Gastrocnemius medialis (tissue), 4 donors: ENCODE results near the gene TRIM25. TPM values are rescaled to one million over a fixed set of nuclear protein-coding genes. Genes with fewer than 3 reads are reported as not detected.

ENCODE experiments used
- ATAC-seq, 2 donors: fragments of 150-250 bp; one replicate each; pipeline ENCODE4 v1.9.1; 2016
- DNase-seq, 2 donors: peaks; one replicate each; pipeline ENCODE4 v3.0.0-alpha.2; 2019
- H3K27ac ChIP-seq, 4 donors: fragments of 200-600 bp; sonication (generic); 1 replicate in 1 of 4; 2 replicates in 3 of 4; pipeline ENCODE4 v1.5.1; 2016 to 2018; ENCODE audit warnings: mild to moderate bottlenecking in 2 of 4, moderate library complexity in 1 of 4
- H3K27me3 ChIP-seq, 3 donors: fragments of 200-600 bp; sonication (generic) in 2 of 3; 1 replicate in 1 of 3; 2 replicates in 2 of 3; pipeline versions ENCODE4 v1.5.1 to v1.6.0; 2016 to 2019; ENCODE audit warnings: mild to moderate bottlenecking in 1 of 3, moderate library complexity in 1 of 3
- H3K36me3 ChIP-seq, 2 donors: fragments of 200-600 bp; sonication (generic) in 1 of 2; one replicate each; pipeline ENCODE4 v1.5.1; 2017 to 2018
- H3K4me1 ChIP-seq, 2 donors: fragments of 200-600 bp; sonication (generic) in 1 of 2; one replicate each; pipeline ENCODE4 v1.5.1; 2016 to 2017; ENCODE audit warnings: mild to moderate bottlenecking in 2 of 2
- H3K4me3 ChIP-seq, 4 donors: fragments of 200-600 bp; sonication (generic) in 3 of 4; 1 replicate in 1 of 4; 2 replicates in 3 of 4; pipeline ENCODE4 v1.5.1; 2016 to 2019; ENCODE audit warnings: mild to moderate bottlenecking in 2 of 4
- H3K9me3 ChIP-seq, 3 donors: fragments of 200-600 bp; sonication (generic) in 2 of 3; 1 replicate in 1 of 3; 2 replicates in 2 of 3; pipeline ENCODE4 v1.5.1; 2016 to 2019
- POLR2A ChIP-seq, 2 donors: fragments of 450-650 bp; IDR thresholded peaks; one replicate each; pipeline ENCODE4 v1.6.1; 2017; ENCODE audit warnings: antibody characterized with exemption in 2 of 2, mild to moderate bottlenecking in 2 of 2, moderate library complexity in 2 of 2
- in situ Hi-C, 4 donors: fragments of 200-750 bp; cut with MboI; loops; one replicate each; pipeline versions ENCODE4 v1.15.0 to v1.8.0; 2017; ENCODE audit warnings: low sequenced_read_pairs in 4 of 4
- intact Hi-C: fragments of 100-400 bp; cut with DNase I; formaldehyde crosslinking; loops from one replicate; pipeline ENCODE4 v1.15.1; 2023; ENCODE audit warnings: low total_unique reads
- total RNA-seq, 4 donors: library from RNA; depleted of rRNA; stranded (reverse); fragments of >200 nt; gene quantifications; one replicate each; pipeline versions ENCODE4 v1.1.0 to v1.2.3, GENCODE V29; 2016
- TF ChIP-seq, protein P1 (sequence below), 5 experiments: fragments of 450-650 bp in 3 of 5; fragments of 200-600 bp in 2 of 5; sonication (generic) in 2 of 5; IDR thresholded peaks in 4 of 5; conservative IDR thresholded peaks in 1 of 5; 1 replicate in 4 of 5; 2 replicates in 1 of 5; pipeline ENCODE4 v1.5.1; 2016 to 2019; ENCODE audit warnings: antibody characterized with exemption in 5 of 5, mild to moderate bottlenecking in 3 of 5, moderate library complexity in 3 of 5

TRIM25 gene
- total RNA-seq, 4 donors from 2014 or later, result 8.5 to 18.2 (median 15.1) TPM

DNA sequence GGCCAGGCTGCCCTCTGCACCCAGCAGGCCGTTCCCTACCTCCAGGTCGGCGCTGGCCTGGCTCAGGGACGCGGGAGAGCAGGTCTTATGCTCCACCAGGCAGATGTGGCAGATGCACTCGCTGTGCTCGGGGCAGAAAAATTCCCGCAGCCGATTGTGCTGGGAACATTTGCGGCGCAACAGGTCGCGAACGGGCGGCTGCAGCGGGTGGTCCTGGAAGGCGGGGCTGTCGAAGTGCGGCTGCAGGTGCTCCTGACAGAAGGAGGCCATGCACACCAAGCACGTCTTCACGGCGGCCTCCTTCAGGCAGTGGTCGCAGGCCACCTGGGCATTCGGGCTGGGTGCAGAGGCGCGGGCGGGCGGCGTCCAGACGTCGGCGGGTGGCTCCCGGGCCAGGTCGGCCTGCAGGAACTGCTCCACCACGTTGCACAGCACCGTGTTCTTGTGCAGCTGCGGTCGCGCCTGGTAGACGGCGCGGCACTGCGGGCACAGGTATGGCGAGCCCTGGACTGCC, 439 bp downstream of the TRIM25 start:
- Histone ChIP-seq H3K9me3 (no peaks in the 10 kb centered on the region), H3K27ac (peak overlapping the region; percentile 85 to 95 (median 87)), H3K4me3 (peak overlapping the region; percentile 68 to 87 (median 74)), H3K4me1 (peaks cover 60% of the 10 kb centered on the region in 2 donors), H3K27me3 (no peaks in the 10 kb centered on the region), H3K36me3 (peaks cover 0 to under 1% of the 10 kb centered on the region in 2 donors)
- intact Hi-C loops (loop anchor here (5.0 kb wide), 2 partner anchors 64 to 321 kb away; partner anchors contain the start of genes NOG and SCPEP1), in situ Hi-C loops (no loop called here)
- DNase-seq (peak in 1 of 2 donors; percentile 19), ATAC-seq (peak; percentile 48 to 51)
- TF ChIP-seq POLR2A (IDR thresholded peaks at IDR 0.05), result no peak
- TF ChIP-seq, protein P1, sequence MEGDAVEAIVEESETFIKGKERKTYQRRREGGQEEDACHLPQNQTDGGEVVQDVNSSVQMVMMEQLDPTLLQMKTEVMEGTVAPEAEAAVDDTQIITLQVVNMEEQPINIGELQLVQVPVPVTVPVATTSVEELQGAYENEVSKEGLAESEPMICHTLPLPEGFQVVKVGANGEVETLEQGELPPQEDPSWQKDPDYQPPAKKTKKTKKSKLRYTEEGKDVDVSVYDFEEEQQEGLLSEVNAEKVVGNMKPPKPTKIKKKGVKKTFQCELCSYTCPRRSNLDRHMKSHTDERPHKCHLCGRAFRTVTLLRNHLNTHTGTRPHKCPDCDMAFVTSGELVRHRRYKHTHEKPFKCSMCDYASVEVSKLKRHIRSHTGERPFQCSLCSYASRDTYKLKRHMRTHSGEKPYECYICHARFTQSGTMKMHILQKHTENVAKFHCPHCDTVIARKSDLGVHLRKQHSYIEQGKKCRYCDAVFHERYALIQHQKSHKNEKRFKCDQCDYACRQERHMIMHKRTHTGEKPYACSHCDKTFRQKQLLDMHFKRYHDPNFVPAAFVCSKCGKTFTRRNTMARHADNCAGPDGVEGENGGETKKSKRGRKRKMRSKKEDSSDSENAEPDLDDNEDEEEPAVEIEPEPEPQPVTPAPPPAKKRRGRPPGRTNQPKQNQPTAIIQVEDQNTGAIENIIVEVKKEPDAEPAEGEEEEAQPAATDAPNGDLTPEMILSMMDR (IDR thresholded peaks at IDR 0.05 in 4 of 5, conservative IDR thresholded peaks at IDR 0.05 in 1 of 5), result no peak

DNA sequence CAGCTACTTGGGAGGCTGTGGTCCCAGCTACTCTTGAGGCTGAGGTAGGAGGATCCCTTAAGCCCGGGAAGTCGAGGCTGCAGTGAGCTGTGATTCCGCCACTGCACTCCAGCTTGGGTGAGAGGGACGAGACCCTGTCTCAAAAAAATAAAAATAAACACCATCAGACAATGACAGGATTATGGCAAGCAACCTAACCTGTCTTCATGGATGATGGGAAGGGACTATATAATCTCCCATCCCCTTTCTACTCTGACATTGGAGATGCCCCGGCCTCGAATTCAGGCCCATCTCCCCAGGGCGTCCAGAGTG, 893 bp downstream of the TRIM25 start:
- ATAC-seq, result no peak
- peak overlapping the region; percentile 68 to 87 (median 74) for H3K4me3 ChIP-seq
- H3K9me3 ChIP-seq, result no peaks in the 10 kb centered on the region
- intact Hi-C loops, result loop anchor here (5.0 kb wide), 2 partner anchors 64 to 321 kb away; partner anchors contain the start of genes NOG and SCPEP1
- H3K27ac ChIP-seq, result peak overlapping the region; percentile 85 to 95 (median 87)
- H3K36me3 ChIP-seq, result peaks cover 0 to 5% of the 10 kb centered on the region in 2 donors
- DNase-seq, result no peak
- peaks cover 62 to 64% of the 10 kb centered on the region in 2 donors for H3K4me1 ChIP-seq
- TF ChIP-seq, protein P1 (IDR thresholded peaks at IDR 0.05 in 4 of 5, conservative IDR thresholded peaks at IDR 0.05 in 1 of 5), result no peak
- TF ChIP-seq POLR2A (IDR thresholded peaks at IDR 0.05), result no peak
- in situ Hi-C loops, result no loop called here
- H3K27me3 ChIP-seq, result no peaks in the 10 kb centered on the region

DNA sequence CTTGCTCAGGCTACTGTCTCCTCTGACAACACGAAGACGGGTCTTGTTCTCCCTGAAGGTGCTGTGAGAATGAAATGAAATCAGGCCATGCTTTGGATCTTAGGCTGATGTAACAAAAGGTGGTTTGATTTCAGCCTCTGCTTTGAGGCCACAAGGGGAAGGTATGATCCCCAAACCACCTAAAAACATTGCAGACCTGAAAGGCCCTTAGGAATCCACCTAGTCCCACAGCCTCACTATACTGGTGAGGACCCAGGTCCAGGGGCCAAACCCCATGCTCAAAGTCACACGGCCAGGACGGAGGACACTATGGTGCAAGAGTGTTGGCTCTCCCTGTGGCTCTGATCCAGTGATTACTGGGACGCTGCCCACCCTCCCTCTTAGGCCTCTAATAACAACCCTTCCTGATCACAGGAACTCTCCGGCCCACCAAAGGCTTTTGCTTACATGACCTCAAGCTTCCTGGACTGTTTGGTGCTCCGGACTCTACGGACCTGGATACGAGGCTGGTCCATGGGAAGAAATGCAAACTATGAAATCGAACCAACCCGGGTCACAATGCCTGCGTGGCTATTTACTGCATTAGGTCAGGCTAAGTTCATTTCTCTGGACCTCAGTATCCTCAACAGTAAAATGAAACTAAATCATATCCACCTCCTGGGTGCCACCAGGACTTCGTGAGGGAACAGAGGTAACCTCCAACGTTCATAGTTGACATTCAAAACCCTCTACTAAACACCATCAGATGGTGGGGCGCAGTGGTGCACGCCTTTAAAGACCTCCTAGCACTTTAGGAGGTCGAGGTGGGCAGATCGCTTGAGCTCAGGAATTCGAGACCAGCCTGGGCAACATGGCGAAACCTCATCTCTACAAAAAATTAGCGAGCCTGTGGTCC, 1.5 kb downstream of the TRIM25 start:
- in situ Hi-C loops, result no loop called here
- H3K4me3 ChIP-seq, result peak overlapping the region; percentile 68 to 87 (median 74)
- peaks cover 0 to 11% of the 10 kb centered on the region in 2 donors for H3K36me3 ChIP-seq
- H3K27me3 ChIP-seq, result no peaks in the 10 kb centered on the region
- intact Hi-C loops, result loop anchor here (5.0 kb wide), 2 partner anchors 65 to 320 kb away; partner anchors contain the start of genes NOG and SCPEP1
- DNase-seq (peak; percentile 72 to 86), ATAC-seq (peak; percentile 56 to 57)
- peak overlapping the region; percentile 85 to 95 (median 87) for H3K27ac ChIP-seq
- no peaks in the 10 kb centered on the region for H3K9me3 ChIP-seq
- TF ChIP-seq, protein P1 (IDR thresholded peaks at IDR 0.05 in 4 of 5, conservative IDR thresholded peaks at IDR 0.05 in 1 of 5), result no peak
- peak; percentile 32 to 44 for TF ChIP-seq POLR2A (IDR thresholded peaks at IDR 0.05)
- peaks cover 62 to 64% of the 10 kb centered on the region in 2 donors for H3K4me1 ChIP-seq

DNA sequence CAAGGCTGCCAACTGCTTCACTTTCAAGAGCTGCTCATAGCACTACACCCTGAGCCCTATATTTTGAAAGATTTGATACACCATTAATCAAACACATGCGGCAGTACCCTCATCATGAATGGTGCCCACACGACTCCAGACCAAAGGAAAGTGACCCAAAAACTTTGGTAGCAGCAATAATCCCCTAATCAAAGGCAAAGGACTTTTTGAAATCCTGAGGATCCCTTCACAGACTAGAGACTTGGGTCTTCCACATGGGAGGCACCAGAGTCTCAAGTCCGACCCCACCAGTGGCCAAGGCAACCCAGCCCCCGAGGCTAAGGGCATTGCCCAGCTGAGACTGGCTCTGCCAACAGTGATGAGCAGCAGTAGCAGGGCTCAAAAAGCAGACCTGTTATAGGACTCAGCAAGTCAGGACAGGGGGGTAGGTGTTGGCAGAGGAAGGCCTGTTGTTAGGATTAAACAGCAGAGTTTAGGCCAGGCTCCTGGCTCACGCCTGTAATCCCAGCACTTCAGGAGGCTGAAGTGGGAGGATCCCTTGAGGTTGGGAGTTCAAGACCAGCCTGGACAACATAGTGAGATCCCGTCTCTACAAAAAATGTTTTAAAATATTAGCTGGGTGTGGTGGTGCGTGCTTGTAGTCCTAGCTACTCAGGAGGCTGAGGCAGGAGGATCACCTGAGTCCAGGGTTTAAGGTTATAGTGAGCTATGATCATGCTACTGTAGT, 3.2 kb downstream of the TRIM25 start:
- Histone ChIP-seq H3K36me3 (peaks cover 0 to 28% of the 10 kb centered on the region in 2 donors), H3K27ac (peak overlapping the region; percentile 85 to 95 (median 87)), H3K4me1 (peaks cover 56 to 61% of the 10 kb centered on the region in 2 donors), H3K9me3 (no peaks in the 10 kb centered on the region), H3K4me3 (peak overlapping the region in 3 of 4 donors; percentile 19 to 75 (median 68)), H3K27me3 (no peaks in the 10 kb centered on the region)
- no peak for DNase-seq
- peak in 1 of 2 donors; percentile 7 for TF ChIP-seq POLR2A (IDR thresholded peaks at IDR 0.05)
- TF ChIP-seq, protein P1 (IDR thresholded peaks at IDR 0.05 in 4 of 5, conservative IDR thresholded peaks at IDR 0.05 in 1 of 5), result no peak
- in situ Hi-C loops, result no loop called here
- intact Hi-C loops, result loop anchor here (5.0 kb wide), 2 partner anchors 67 to 318 kb away; partner anchors contain the start of genes NOG and SCPEP1
- peak in 1 of 2 donors; percentile 0 for ATAC-seq
